HG03521 (cell line): ENCODE results near the gene MCL1.

Experiments used
- ATAC-seq: cut with Tn5 transposase; IDR thresholded peaks from one replicate; pipeline ENCODE4 v1.9.1; 2021; ENCODE audit warnings: mild to moderate bottlenecking, moderate library complexity; ENCODE audit not compliant: unreplicated experiment

The MCL1 gene

GRCh38 chr1:150558303-150558704 is 21.1 kb downstream of the MCL1 start:
- no peak for ATAC-seq

GRCh38 chr1:150557813-150558212 is 21.6 kb downstream of the MCL1 start:
- ATAC-seq: no peak

GRCh38 chr1:150557065-150557600 is 22.3 kb downstream of the MCL1 start:
- ATAC-seq: no peak

GRCh38 chr1:150555971-150556865 is 23.2 kb downstream of the MCL1 start:
- ATAC-seq: no peak

- ATAC-seq: no peak
These were observed 24.0 kb downstream of the MCL1 start for GRCh38 chr1:150555198-150555970.

- no peak for ATAC-seq
These were observed 25.3 kb downstream of the MCL1 start for GRCh38 chr1:150554086-150554452.

DNA sequence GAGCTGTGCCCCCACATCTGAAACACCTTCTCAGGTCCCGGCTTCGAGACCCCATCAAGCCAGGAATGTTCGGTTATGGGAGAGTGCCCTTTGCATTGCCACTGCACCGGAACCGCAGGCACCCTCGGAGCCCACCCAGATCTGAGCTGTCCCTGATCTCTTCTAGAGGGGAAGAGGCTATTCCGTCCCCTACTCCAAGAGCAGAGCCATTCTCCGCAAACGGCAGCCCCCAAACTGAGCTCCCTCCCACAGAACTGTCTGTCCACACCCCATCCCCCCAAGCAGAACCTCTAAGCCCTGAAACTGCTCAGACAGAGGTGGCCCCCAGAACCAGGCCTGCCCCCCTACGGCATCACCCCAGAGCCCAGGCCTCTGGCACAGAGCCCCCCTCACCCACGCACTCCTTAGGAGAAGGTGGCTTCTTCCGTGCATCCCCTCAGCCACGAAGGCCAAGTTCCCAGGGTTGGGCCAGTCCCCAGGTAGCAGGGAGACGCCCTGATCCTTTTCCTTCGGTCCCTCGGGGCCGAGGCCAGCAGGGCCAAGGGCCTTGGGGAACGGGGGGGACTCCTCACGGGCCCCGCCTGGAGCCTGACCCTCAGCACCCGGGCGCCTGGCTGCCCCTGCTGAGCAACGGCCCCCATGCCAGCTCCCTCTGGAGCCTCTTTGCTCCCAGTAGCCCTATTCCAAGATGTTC is 25.9 kb downstream of the MCL1 start:
- ATAC-seq: no peak

DNA sequence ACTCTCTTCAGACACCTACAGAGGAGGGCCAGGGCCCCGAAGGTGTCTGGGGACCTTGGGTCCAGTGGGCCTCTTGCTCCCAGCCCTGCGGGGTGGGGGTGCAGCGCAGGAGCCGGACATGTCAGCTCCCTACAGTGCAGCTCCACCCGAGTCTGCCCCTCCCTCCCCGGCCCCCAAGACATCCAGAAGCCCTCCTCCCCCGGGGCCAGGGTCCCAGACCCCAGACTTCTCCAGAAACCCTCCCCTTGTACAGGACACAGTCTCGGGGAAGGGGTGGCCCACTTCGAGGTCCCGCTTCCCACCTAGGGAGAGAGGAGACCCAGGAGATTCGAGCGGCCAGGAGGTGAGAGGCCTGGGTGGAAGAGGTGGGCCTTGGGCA is 26.5 kb downstream of the MCL1 start:
- no peak for ATAC-seq

- no peak for ATAC-seq
These were observed 27.1 kb downstream of the MCL1 start for GRCh38 chr1:150552128-150552910.

- ATAC-seq: no peak
These were observed 27.7 kb downstream of the MCL1 start for GRCh38 chr1:150551784-150552127.

GRCh38 chr1:150551051-150551783 is 28.2 kb downstream of the MCL1 start:
- ATAC-seq: no peak

- ATAC-seq: no peak
These were observed 29.0 kb downstream of the MCL1 start for GRCh38 chr1:150550222-150551050.

DNA sequence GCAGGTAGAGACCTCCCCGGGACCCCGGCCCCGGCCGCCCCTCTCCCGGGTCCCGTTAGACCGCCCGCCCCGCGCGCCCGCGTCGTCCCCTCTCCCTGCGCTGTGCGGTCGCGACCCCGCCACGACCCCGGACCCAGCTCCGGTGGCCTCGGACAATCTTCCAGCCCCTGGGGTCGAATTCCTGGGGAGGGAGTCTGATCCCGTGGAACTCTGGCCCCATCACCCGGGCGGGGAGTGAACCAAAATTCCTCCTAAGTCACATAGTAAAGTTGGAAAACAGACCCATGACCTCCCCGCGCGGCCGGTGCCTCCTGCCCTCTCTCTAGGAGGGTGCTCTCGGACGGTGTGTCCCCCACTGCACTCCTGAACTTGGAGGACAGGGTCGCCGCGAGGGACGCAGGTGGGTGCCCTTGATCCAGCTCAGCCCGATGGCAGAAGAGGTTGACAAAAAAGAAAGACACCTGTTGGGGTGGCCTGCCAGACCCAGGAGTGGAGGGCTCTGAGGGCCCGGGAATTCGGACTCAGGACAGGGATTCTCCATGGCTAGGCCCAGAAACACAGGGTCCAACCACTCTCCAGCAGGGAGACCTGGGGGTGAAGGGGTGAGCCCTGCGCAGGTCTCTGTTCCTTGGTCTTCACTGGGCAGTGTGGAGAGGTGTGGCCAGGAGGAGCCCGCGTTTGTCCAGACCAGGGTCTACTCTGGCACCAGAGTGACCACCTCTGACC is 29.8 kb downstream of the MCL1 start:
- no peak for ATAC-seq

GRCh38 chr1:150548632-150549495 is 30.5 kb downstream of the MCL1 start, which contains the start of gene ADAMTSL4:
TSS of gene ADAMTSL4 (plus strand) at chr1:150549408. CDS start at chr1:150552289, 2,881 bp downstream.
- no peak for ATAC-seq

DNA sequence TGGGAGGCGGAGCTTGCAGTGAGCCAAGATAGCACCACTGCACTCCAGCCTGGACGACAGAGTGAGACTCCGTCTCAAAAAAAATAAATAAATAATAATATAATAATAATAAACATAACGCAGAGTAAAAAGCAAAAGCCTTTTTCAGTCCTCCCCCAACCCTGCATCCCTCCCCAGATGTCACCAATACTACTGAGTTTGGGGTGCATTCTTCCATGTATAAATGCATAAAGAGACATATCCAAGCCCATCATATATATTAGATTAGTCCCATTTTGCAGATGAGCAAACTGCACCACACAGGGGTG is 31.1 kb downstream of the MCL1 start:
- ATAC-seq: no peak

GRCh38 chr1:150546294-150546937 is 33.0 kb downstream of the MCL1 start:
- ATAC-seq: no peak

GRCh38 chr1:150545486-150546032 is 33.9 kb downstream of the MCL1 start:
- no peak for ATAC-seq
